ENCODE measurements around the gene CTBP1.

DNA sequence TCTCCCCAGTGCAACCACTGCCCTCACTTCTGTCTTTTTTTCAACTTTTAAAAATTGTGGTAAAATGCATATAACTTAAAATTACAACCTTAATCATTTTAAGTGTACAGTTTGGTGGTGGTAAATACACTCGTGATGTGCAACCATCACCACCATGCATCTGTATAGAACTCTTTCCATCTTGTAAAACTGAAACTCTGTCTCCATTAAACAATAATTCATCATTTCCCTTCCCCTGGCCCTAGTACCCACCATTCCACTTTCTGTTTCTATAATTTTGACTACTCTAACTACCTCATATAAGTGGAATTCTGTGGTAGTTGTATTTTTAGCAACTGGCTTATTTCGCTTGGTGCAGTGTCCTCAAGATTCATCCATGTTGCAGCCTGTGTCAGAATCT lies 6.8 kb upstream of the CTBP1 start:
- TF ChIP-seq, protein P1, sequence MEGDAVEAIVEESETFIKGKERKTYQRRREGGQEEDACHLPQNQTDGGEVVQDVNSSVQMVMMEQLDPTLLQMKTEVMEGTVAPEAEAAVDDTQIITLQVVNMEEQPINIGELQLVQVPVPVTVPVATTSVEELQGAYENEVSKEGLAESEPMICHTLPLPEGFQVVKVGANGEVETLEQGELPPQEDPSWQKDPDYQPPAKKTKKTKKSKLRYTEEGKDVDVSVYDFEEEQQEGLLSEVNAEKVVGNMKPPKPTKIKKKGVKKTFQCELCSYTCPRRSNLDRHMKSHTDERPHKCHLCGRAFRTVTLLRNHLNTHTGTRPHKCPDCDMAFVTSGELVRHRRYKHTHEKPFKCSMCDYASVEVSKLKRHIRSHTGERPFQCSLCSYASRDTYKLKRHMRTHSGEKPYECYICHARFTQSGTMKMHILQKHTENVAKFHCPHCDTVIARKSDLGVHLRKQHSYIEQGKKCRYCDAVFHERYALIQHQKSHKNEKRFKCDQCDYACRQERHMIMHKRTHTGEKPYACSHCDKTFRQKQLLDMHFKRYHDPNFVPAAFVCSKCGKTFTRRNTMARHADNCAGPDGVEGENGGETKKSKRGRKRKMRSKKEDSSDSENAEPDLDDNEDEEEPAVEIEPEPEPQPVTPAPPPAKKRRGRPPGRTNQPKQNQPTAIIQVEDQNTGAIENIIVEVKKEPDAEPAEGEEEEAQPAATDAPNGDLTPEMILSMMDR (conservative IDR thresholded peaks at IDR 0.05) = no peak
- TF ChIP-seq ZFX (IDR thresholded peaks at IDR 0.05) = no peak
